Measurements from ENCODE around the gene MCTP1. TPM values are rescaled to one million over a fixed set of nuclear protein-coding genes. Genes with fewer than 3 reads are reported as not detected.

The MCTP1 gene
- total and polyA plus RNA-seq, 9 of the 15 experiments (the other 6 are each of a cell fraction or from before 2014, with no cell fraction given), result 0.04 to 0.93 (median 0.06) TPM; not detected in 4

DNA sequence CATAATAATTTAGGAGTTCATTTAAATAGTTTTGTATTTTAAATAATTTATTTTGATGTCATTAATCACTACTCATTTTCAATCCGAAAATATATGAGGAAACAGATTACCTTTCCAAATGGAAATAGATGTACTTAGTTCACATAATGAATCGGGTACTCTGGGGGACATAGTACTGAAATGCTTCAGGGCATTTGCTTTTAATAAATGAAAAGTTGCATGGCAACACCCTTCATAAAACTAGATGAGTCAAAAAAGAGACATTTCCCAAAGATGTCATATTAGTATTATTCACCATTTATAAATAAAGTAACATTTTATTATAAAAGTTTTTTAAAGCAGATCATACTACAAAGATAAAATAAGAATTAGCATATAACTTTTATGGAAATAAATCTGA, 177.8 kb downstream of the MCTP1 start (continued):
- TF ChIP-seq MLLT1 (IDR thresholded peaks at IDR 0.05) (no peak), SRF (CRISPR knock-in tag; IDR thresholded peaks at IDR 0.05) (no peak), EHMT2 (IDR thresholded peaks at IDR 0.05) (no peak), TAF9B (IDR thresholded peaks at IDR 0.05; ENCODE audit: partially characterized antibody) (no peak), CTCFL (IDR thresholded peaks at IDR 0.05; ENCODE audit: borderline replicate concordance, insufficient read depth, low read depth, low read length, poor library complexity, severe bottlenecking) (no peak)

DNA sequence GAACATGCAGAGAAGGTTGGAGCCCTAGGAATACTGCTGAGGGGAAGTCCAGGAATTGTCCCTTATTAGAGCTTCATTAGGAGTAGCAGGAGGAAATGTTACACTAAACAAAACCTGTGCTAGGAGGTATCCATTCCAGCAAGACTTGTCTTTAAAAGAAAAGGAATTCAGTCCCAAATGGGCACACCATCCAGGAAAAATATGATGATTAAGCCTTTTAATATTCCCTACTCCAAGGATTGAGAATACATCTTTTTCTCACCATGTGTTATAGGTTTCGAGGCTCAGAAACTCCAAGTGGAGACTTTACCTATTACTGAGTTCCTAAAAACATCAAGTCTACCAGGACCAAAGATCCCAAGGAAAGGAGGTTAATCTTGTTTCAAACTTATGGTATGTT, 179.3 kb downstream of the MCTP1 start:
- no peak overlapping the region for H3K27ac ChIP-seq (ENCODE audit: extremely low read depth, low read depth, low read length)
- ChIA-PET CTCF (ENCODE audit: low intra/inter-chr PET ratio) (no interaction called here), POLR2A (no interaction called here)
- no peaks in the 10 kb centered on the region for H3K79me2 ChIP-seq (ENCODE audit: control insufficient read depth, insufficient read depth, low read length)
- H3K9me1 ChIP-seq (ENCODE audit: control insufficient read depth, insufficient read depth, low read length), result no peaks in the 10 kb centered on the region
- H3K4me2 ChIP-seq (ENCODE audit: insufficient read depth, low read length), result no peak overlapping the region
- no peak for FAIRE-seq
- no peaks in the 10 kb centered on the region for H3K36me3 ChIP-seq (ENCODE audit: control insufficient read depth, insufficient read depth, low read length)
- DNase-seq (ENCODE audit: extremely low read depth in 1 of 4, low spot score in 3 of 4), result no peak
- no TSS peak for BruUV-seq (replicated peaks)
- TF ChIP-seq ZNF316 (IDR thresholded peaks at IDR 0.05) (peak; percentile 27; the same call in 1 of the 2 replicates), CBX2 (IDR thresholded peaks at IDR 0.05; ENCODE audit: insufficient read depth, low read length, poor library complexity, severe bottlenecking) (no peak)
- no peaks in the 10 kb centered on the region for H4K20me1 ChIP-seq (replicated peaks; ENCODE audit: control insufficient read depth, insufficient read depth, low read length)
- no peaks in the 10 kb centered on the region for H3K27me3 ChIP-seq (ENCODE audit: control insufficient read depth in 2 of 2, insufficient read depth in 2 of 2, low read length in 2 of 2)
- no peak for ATAC-seq
- H3K4me3 ChIP-seq, result no peak overlapping the region
- H3K9ac ChIP-seq (ENCODE audit: insufficient read depth in 1 of 2, low read depth in 2 of 2, low read length in 2 of 2), result no peak overlapping the region
- in situ Hi-C loops (cut with MboI), result no loop called here
- H3K9me3 ChIP-seq (replicated peaks; ENCODE audit: control insufficient read depth, insufficient read depth, low read depth, low read length), result no peaks in the 10 kb centered on the region
- no peaks in the 10 kb centered on the region for H3K4me1 ChIP-seq (replicated peaks in 1 of 2; ENCODE audit: control insufficient read depth in 2 of 2, insufficient read depth in 2 of 2, low read length in 2 of 2)
- intact Hi-C loops (cut with micrococcal nuclease), result no loop called here
- no peak overlapping the region for H2AFZ ChIP-seq (ENCODE audit: low read depth, low read length)
- 0% methylated on average over 1 of the region's 1 CpG for WGBS (ENCODE audit: insufficient coverage, low coverage, missing lambda C conversion rate)
